T-helper 1 cell treated with Interleukin-12 subunit alpha and Interleukin-12 subunit beta and Interleukin-4 antibody, amounts not matched to agents 30 μg/mL and 1 μg/mL, for 36 hours (primary cell): ENCODE measurements around the gene BEX3.
A peak's percentile ranks its signal among the peaks of the same experiment; 100 is the strongest.
"Not testable (repeated sequence)": the region's sequence is repeated elsewhere in the genome, so short reads cannot be mapped to it uniquely, and the experiment has no call there.

Source experiments
- H3K27ac Mint-ChIP-seq: one replicate; pipeline ENCODE4 v1.8.0; 2021; ENCODE audit warnings: mild to moderate bottlenecking, mixed read lengths
- H3K27me3 Mint-ChIP-seq: one replicate; pipeline ENCODE4 v1.8.0; 2021; ENCODE audit warnings: low read depth, mixed read lengths
- H3K36me3 Mint-ChIP-seq: one replicate; pipeline ENCODE4 v1.8.0; 2021; ENCODE audit warnings: low read depth, mixed read lengths
- H3K4me1 Mint-ChIP-seq: one replicate; pipeline ENCODE4 v1.8.0; 2021; ENCODE audit warnings: low read depth, mixed read lengths
- H3K4me3 Mint-ChIP-seq: one replicate; pipeline ENCODE4 v1.8.0; 2021; ENCODE audit warnings: mild to moderate bottlenecking, moderate library complexity, mixed read lengths
- H3K9me3 Mint-ChIP-seq: one replicate; pipeline ENCODE4 v1.8.0; 2021; ENCODE audit warnings: mixed read lengths

Gene BEX3

GRCh38 chrX:103376118-103376978, at the start of gene BEX3:
Gene BEX3, plus strand, starts transcription at chrX:103376538. Its CDS starts 984 bp downstream, at chrX:103377522.
- peaks cover 7% of the 10 kb centered on the region for H3K4me1 Mint-ChIP-seq
- H3K9me3 Mint-ChIP-seq, result no peaks in the 10 kb centered on the region
- no peaks in the 10 kb centered on the region for H3K36me3 Mint-ChIP-seq
- H3K27me3 Mint-ChIP-seq, result peaks cover 3% of the 10 kb centered on the region
- H3K27ac Mint-ChIP-seq, result peak within 1 kb of the TSS; percentile 45
- H3K4me3 Mint-ChIP-seq, result peak within 1 kb of the TSS; percentile 69

DNA sequence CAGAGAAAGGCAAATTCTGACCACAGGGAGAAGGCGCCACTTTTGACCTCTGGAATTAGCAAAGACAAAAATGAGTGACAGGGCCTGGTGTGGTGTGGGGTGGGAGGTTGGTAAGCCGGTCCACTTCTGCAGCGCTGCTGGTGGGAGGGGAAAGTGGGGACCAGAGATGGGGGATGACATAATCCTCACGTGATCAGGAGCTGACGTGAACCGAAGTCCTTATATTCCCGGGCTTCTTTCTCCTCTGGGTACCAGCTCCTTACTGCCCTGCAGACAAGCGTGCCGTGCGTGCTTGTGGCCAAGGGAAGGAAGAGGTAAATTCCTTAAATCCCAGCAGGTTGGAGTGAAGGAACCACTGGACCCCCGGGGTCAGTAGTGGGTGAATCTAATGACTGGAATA, 46.3 kb upstream of the BEX3 start, which contains the start of gene TCEAL7:
Gene TCEAL7 (plus strand): TSS at position 249 of the 400 bp plus-strand sequence. CDS start 1,165 bp downstream, outside the sequence.
- no peak within 1 kb of the TSS for H3K27ac Mint-ChIP-seq
- H3K4me3 Mint-ChIP-seq, result no peak within 1 kb of the TSS
- H3K36me3 Mint-ChIP-seq, result no peaks in the 10 kb centered on the region
- H3K9me3 Mint-ChIP-seq, result no peaks in the 10 kb centered on the region
- H3K4me1 Mint-ChIP-seq, result peaks cover 5% of the 10 kb centered on the region
- H3K27me3 Mint-ChIP-seq, result peaks cover 7% of the 10 kb centered on the region

DNA sequence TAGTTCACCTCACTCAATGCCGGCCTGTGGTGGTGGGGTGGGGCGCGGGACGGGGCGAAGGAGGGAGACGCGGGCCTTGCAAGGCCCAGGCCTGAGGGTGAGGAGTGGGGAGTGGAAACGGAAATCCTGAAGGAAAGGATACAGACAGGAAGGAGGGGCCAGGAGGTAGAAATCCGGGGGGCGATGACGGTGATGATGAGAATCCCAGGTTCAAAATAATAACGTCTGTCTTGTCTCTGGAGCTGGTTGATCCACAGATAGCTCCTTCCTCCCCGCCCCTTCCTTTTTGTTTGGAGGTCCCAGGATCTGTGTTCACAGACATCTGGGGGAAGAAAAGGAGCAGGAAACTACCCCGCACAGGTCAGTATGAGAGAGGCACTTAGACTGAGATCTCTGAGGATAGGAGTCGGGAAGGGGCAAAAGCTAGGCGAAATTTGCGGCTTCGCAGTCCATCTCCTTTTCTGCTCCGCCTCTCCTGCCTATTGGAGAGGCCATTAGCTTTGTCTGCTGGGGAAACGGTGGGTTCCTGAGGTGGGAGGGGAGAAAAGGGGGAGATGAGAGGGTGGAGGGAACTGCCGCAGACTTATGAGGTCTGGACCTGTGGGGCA, 45.6 kb upstream of the BEX3 start:
- no peaks in the 10 kb centered on the region for H3K9me3 Mint-ChIP-seq
- peaks cover 7% of the 10 kb centered on the region for H3K27me3 Mint-ChIP-seq
- no peaks in the 10 kb centered on the region for H3K36me3 Mint-ChIP-seq
- no peak overlapping the region for H3K4me3 Mint-ChIP-seq
- peaks cover 5% of the 10 kb centered on the region for H3K4me1 Mint-ChIP-seq
- no peak overlapping the region for H3K27ac Mint-ChIP-seq

DNA sequence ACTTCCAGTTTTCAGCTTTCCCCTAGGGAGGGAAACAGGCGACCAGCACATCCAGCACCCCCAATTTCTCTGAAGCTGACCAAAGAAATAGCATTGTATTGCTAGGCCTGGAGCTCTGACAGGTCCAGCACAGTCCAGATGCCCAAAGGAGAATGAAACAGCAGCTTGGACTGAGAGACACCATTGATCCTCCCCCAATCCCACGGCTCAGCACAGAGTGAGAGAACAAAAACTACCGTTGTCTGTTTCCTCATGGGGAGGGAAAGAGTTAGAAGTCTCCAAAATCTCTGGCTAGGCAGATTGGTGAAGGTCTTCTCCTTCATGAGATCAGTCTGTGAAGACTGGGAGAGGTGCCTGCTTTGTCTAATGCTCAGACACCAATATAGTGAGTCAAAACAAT, 37.7 kb upstream of the BEX3 start:
- H3K4me1 Mint-ChIP-seq, result no peaks in the 10 kb centered on the region
- no peaks in the 10 kb centered on the region for H3K36me3 Mint-ChIP-seq
- H3K9me3 Mint-ChIP-seq, result no peaks in the 10 kb centered on the region
- H3K27ac Mint-ChIP-seq, result no peak overlapping the region
- H3K27me3 Mint-ChIP-seq, result peaks cover 9% of the 10 kb centered on the region
- no peak overlapping the region for H3K4me3 Mint-ChIP-seq

DNA sequence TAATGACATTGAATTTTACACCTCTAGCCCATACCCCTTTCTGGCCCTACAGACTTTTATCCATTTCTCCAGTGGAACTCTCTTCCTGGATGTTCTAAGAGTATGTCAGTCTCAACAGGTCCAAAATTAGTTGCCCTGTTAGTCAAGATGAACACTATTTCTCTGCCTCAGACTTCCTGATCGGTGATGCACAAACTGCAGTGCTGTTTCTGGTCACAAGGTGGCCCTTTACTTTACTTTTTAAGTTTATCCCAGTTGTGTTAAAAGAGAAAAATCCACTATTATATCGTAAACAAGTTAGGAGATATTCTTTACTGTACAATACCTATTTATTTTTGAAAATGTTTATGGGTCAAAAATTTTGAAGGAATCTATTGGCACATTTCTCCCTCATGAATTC, 33.2 kb upstream of the BEX3 start:
- H3K4me3 Mint-ChIP-seq, result no peak overlapping the region
- H3K27me3 Mint-ChIP-seq, result peaks cover 5% of the 10 kb centered on the region
- no peaks in the 10 kb centered on the region for H3K4me1 Mint-ChIP-seq
- no peak overlapping the region for H3K27ac Mint-ChIP-seq
- H3K36me3 Mint-ChIP-seq, result no peaks in the 10 kb centered on the region
- no peaks in the 10 kb centered on the region for H3K9me3 Mint-ChIP-seq

DNA sequence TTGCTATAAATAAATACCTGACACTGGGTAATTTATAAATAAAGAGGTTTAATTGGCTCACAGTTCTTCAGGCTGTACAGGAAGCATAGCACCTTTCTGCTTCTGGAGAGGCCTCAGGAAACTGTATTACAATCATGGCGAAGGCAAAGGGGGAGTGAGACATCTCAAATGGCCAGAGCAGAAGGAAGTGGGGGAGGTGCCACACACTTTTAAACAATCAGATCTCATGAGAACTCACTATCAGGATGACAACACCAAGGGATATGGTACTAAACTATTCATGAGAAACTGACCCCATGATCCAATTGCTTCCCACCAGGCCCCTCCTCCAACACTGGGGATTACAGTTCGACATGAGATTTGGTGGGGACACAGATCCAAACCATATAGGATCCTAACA, 31.7 kb upstream of the BEX3 start:
- H3K27me3 Mint-ChIP-seq, result peaks cover 5% of the 10 kb centered on the region
- no peak overlapping the region for H3K4me3 Mint-ChIP-seq
- no peaks in the 10 kb centered on the region for H3K36me3 Mint-ChIP-seq
- no peak overlapping the region for H3K27ac Mint-ChIP-seq
- no peaks in the 10 kb centered on the region for H3K4me1 Mint-ChIP-seq
- H3K9me3 Mint-ChIP-seq, result no peaks in the 10 kb centered on the region

GRCh38 chrX:103347682-103348397, 28.5 kb upstream of the BEX3 start:
- no peaks in the 10 kb centered on the region for H3K4me1 Mint-ChIP-seq
- no peaks in the 10 kb centered on the region for H3K27me3 Mint-ChIP-seq
- H3K9me3 Mint-ChIP-seq, result no peaks in the 10 kb centered on the region
- no peak overlapping the region for H3K27ac Mint-ChIP-seq
- H3K4me3 Mint-ChIP-seq, result no peak overlapping the region
- H3K36me3 Mint-ChIP-seq, result no peaks in the 10 kb centered on the region

DNA sequence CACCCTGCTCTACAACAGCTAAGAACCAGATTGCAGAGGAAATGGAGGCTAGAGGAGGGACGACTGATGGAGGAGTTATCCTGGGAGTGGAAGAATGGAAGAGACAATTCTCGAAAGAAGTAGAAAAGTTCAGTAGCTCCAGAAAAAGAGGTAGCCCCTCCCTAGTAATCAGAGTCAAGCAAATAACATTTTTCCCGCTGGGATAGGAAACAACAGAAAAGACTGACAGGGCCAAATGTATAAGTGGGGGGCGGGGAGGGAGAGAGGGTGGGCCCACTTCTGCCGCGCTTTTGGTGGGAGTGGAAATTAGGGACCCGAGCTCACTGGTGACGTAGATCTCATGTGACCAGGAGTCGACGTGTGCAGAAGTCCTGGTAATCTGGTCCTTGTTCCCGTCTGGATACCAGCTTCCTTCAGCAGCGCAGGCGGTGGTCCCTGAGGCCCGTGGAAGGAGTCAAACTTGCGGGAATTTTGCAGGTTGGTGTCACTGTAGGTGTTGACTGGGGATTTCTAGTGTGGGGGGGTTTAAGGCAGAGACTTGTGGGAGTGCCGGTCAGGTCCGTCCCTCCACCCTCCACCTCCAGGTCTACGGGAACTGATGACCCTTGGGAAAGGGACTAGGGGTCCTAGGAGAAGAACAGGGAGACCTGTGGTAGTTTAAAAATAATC, 20.1 kb upstream of the BEX3 start, which contains the start of gene TCEAL9:
Gene TCEAL9 (plus strand): TSS at position 377 of the 669 bp plus-strand sequence. CDS start 1,179 bp downstream, outside the sequence.
- peak within 1 kb of the TSS; percentile 76 for H3K4me3 Mint-ChIP-seq
- H3K27ac Mint-ChIP-seq, result no peak within 1 kb of the TSS
- no peaks in the 10 kb centered on the region for H3K36me3 Mint-ChIP-seq
- peaks cover 2% of the 10 kb centered on the region for H3K4me1 Mint-ChIP-seq
- peaks cover 13% of the 10 kb centered on the region for H3K27me3 Mint-ChIP-seq
- H3K9me3 Mint-ChIP-seq, result no peaks in the 10 kb centered on the region

DNA sequence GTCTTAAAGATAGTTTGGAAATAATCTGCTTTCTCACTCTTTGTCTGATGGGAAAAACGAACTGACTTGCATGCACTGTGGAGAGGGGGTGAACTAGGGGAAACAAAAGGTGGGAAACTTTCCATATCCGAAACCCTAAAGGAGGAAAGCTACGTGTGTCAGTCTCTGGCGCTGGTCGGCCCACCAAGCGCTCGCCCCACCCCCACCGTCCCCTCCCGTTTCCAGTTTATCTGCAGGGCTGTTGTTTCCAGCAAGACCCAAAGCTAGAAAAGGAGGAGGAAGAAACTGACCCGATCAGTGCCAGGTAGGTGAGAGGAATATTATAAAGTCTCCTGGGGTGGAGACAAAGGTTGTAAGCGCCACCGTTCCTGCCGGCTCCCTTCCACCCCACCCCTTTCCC, 19.5 kb upstream of the BEX3 start:
- peaks cover 13% of the 10 kb centered on the region for H3K27me3 Mint-ChIP-seq
- no peaks in the 10 kb centered on the region for H3K36me3 Mint-ChIP-seq
- peaks cover 2% of the 10 kb centered on the region for H3K4me1 Mint-ChIP-seq
- no peak overlapping the region for H3K27ac Mint-ChIP-seq
- H3K9me3 Mint-ChIP-seq, result no peaks in the 10 kb centered on the region
- H3K4me3 Mint-ChIP-seq, result peak overlapping the region; percentile 76

DNA sequence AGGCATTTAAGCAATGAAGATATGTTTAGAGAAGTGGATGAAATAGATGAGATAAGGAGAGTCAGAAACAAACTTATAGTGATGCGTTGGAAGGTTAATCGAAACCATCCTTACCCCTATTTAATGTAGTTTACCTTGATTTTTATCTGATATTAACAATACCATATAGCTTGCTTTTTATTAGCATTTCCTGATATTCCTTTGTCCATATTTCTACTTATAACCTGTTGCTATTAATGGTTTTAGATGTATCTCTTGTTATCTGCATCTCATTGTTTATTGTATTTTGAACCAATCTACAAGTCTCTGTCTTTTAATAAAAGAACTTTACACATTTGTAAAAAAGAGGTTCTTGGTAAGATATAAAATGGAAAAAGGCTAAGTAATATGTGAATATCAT, 18.5 kb upstream of the BEX3 start:
- H3K4me1 Mint-ChIP-seq, result peaks cover 2% of the 10 kb centered on the region
- no peak overlapping the region for H3K27ac Mint-ChIP-seq
- H3K9me3 Mint-ChIP-seq, result no peaks in the 10 kb centered on the region
- H3K36me3 Mint-ChIP-seq, result no peaks in the 10 kb centered on the region
- peaks cover 13% of the 10 kb centered on the region for H3K27me3 Mint-ChIP-seq
- H3K4me3 Mint-ChIP-seq, result no peak overlapping the region

- not testable (repeated sequence) for H3K4me1 Mint-ChIP-seq, H3K36me3 Mint-ChIP-seq, H3K9me3 Mint-ChIP-seq, H3K4me3 Mint-ChIP-seq, H3K27ac Mint-ChIP-seq
- H3K27me3 Mint-ChIP-seq, result peaks cover 13% of the 10 kb centered on the region
These were observed 16.7 kb upstream of the BEX3 start for GRCh38 chrX:103359605-103360004.

- H3K27me3 Mint-ChIP-seq, result peaks cover 13% of the 10 kb centered on the region
- no peaks in the 10 kb centered on the region for H3K36me3 Mint-ChIP-seq
- no peaks in the 10 kb centered on the region for H3K9me3 Mint-ChIP-seq
- peaks cover 2% of the 10 kb centered on the region for H3K4me1 Mint-ChIP-seq
- no peak overlapping the region for H3K27ac Mint-ChIP-seq
- no peak overlapping the region for H3K4me3 Mint-ChIP-seq
These were observed 16.2 kb upstream of the BEX3 start for GRCh38 chrX:103360092-103360491.

- Mint-ChIP-seq H3K9me3 (no peaks in the 10 kb centered on the region), H3K27me3 (peaks cover 9% of the 10 kb centered on the region), H3K36me3 (no peaks in the 10 kb centered on the region), H3K4me1 (peaks cover 2% of the 10 kb centered on the region), H3K4me3 (no peak overlapping the region), H3K27ac (no peak overlapping the region)
These were observed 15.4 kb upstream of the BEX3 start for GRCh38 chrX:103360916-103361315.

DNA sequence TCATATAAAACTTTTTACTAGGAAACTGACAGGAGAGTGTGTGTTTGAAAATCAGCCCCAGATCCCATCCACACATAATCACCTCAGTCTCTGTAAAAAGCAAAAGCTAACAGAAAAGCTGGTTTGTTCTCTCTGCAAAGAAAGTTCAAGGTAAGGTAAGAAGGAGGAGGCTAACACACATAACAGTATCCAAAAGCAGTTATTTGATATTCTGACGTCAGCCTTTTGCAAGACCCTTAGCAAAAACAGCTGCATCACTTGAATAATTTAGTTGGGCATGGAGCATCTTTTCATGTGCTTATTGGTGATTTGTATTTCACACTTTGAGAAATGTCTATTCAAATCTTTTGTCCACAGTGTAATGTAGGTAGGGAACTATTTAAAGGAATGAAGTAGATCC, 14.5 kb upstream of the BEX3 start:
- H3K36me3 Mint-ChIP-seq, result no peaks in the 10 kb centered on the region
- H3K27me3 Mint-ChIP-seq, result peaks cover 9% of the 10 kb centered on the region
- H3K4me1 Mint-ChIP-seq, result no peaks in the 10 kb centered on the region
- no peak overlapping the region for H3K4me3 Mint-ChIP-seq
- H3K27ac Mint-ChIP-seq, result no peak overlapping the region
- no peaks in the 10 kb centered on the region for H3K9me3 Mint-ChIP-seq
